ENCODE results near the gene ZCCHC7.

Gene ZCCHC7

DNA sequence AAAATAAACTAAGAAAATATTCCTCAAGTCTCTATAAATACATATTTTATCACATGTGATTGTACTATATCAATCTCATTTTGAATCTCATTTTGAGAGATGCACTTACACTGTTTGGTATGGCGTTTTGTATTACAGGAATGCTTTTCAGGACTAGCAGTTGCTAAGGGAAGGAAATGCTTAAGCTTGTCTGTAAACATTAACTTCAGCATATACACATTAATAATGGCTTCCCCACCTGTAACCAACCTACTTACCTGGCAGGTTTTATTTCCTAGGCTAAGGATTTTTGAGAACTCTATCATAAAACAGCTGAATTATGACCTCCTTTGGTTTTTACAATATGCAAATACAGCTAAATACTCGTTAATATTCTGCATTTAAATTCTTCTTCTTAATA, 161.2 kb downstream of the ZCCHC7 start:
- TF ChIP-seq, protein P1, sequence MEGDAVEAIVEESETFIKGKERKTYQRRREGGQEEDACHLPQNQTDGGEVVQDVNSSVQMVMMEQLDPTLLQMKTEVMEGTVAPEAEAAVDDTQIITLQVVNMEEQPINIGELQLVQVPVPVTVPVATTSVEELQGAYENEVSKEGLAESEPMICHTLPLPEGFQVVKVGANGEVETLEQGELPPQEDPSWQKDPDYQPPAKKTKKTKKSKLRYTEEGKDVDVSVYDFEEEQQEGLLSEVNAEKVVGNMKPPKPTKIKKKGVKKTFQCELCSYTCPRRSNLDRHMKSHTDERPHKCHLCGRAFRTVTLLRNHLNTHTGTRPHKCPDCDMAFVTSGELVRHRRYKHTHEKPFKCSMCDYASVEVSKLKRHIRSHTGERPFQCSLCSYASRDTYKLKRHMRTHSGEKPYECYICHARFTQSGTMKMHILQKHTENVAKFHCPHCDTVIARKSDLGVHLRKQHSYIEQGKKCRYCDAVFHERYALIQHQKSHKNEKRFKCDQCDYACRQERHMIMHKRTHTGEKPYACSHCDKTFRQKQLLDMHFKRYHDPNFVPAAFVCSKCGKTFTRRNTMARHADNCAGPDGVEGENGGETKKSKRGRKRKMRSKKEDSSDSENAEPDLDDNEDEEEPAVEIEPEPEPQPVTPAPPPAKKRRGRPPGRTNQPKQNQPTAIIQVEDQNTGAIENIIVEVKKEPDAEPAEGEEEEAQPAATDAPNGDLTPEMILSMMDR (IDR thresholded peaks at IDR 0.05; ENCODE audit: low read depth, low read length, missing control alignments): no peak
- no peak overlapping the region for H3K4me3 ChIP-seq (replicated peaks; ENCODE audit: low read depth, low read length)
- DNase-seq (ENCODE audit: extremely low read depth, low read depth): no peak

DNA sequence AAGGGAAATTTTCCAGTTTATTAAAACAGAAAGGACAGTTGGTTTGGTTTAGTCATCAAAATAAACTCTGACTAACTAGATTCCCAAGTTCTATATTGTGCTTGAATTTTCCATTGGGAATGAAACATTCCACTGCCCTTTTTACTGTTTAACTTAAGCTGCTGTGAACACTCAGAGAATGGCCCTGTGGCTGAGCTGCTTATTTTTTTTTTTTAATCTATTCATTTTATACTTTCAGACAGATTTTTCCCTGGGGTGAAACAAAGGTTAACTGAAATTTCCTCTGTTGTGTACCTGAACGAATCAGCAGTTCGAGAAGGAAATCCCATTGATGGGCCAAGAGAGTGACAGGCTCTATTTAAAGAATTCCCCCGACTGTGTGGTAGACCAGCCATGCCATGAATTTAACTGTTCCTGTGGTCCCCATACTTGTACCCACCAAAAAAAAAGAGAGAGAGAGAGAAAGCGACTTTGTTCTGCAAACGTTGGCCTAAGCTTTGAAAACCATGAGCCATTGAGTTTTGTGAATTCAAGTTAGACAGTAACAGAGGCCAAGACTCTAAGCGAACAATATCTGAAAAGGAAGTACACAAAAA, 163.5 kb downstream of the ZCCHC7 start:
- TF ChIP-seq, protein P1 (IDR thresholded peaks at IDR 0.05; ENCODE audit: low read depth, low read length, missing control alignments): no peak
- DNase-seq (ENCODE audit: extremely low read depth, low read depth): no peak
- no peak overlapping the region for H3K4me3 ChIP-seq (replicated peaks; ENCODE audit: low read depth, low read length)

DNA sequence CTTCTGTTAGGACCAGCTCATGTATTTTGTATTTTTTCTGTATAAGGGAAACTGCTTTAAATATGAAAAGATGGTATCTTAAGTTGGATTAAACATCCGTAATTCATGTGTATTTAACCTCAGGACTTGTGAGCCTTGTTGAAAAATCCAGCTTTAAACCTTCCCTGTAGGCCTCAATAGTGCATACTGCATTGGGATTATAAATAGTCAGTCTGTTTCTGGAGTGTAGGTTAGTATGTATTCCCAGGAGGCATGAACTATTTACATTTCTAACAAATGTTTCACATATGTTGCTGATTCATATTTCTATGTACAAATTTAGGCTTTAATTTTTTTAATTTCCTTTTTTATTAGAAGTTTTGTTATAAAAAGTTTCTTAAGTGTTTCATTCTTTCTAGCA, 164.3 kb downstream of the ZCCHC7 start:
- no peak for DNase-seq (ENCODE audit: extremely low read depth, low read depth)
- H3K4me3 ChIP-seq (replicated peaks; ENCODE audit: low read depth, low read length): no peak overlapping the region
- TF ChIP-seq, protein P1 (IDR thresholded peaks at IDR 0.05; ENCODE audit: low read depth, low read length, missing control alignments): no peak

DNA sequence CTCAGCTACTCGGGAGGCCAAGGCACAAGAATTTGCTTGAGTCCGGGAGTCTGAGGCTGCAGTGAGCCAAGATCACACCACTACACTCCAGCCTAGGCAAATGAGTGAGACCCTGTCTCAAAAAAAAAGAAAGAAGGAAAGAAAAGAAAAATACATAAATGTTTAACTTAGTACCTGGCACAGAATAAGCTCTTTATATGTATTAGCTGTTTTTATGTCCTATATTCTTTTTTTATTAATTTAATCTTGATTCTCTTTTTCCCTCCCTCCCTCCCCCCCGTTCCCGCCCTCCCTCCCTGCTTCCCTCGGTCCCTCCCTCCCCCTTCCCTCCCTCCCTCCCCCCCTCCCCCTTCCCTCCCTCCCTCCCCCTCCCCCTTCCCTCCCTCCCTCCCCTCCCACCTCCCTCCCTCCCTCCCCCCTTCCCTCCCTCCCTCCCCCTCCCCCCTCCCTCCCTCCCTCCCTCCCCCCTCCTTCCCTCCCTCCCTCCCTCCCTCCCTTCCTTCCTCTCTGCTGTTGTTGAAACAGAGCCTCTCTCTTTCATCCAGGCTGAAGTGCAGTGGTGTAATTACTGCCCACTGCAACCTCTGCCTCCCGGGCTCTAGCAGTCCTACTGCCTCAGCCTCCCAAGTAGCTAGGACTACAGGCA, 166.3 kb downstream of the ZCCHC7 start:
- no peak for DNase-seq (ENCODE audit: extremely low read depth, low read depth)
- TF ChIP-seq, protein P1 (IDR thresholded peaks at IDR 0.05; ENCODE audit: low read depth, low read length, missing control alignments): no peak
- no peak overlapping the region for H3K4me3 ChIP-seq (replicated peaks; ENCODE audit: low read depth, low read length)

DNA sequence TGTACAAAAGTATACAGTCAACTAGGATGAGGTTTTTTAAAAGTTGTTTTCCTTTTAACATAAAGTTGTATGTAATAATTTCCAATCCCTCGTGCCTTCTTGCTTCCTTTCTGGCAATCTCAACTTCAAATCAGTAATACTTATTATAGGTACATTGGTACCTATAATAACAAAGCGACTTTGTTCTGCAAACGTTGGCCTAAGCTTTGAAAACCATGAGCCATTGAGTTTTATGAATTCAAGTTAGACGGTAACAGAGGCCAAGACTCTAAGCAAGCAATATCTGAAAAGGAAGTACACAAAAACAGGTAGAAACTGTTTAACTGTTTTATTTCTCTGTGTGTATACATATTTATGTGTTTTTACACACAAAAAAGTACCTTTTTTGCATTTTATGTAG, 166.9 kb downstream of the ZCCHC7 start:
- TF ChIP-seq, protein P1 (IDR thresholded peaks at IDR 0.05; ENCODE audit: low read depth, low read length, missing control alignments): no peak
- H3K4me3 ChIP-seq (replicated peaks; ENCODE audit: low read depth, low read length): no peak overlapping the region

DNA sequence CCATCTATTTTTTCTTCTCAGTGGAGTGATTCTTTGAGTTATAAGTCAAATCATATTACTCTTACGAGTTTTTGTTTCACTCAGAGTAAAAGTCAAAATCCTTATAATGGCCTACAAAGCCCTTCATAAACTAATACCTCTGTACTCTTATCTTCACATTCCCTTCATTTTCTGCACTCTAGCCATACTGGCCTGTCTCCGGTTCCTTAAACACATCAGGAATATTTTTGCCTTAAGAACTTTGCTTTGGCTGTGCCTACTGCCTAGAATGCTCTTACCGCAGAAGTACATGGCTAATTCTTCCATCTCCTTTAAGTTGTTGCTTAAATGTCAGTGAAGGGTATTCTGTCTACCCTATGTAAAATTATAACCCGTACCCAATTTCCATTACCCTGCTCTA, 169.3 kb downstream of the ZCCHC7 start:
- DNase-seq (ENCODE audit: extremely low read depth, low read depth): no peak
- no peak overlapping the region for H3K4me3 ChIP-seq (replicated peaks; ENCODE audit: low read depth, low read length)
- TF ChIP-seq, protein P1 (IDR thresholded peaks at IDR 0.05; ENCODE audit: low read depth, low read length, missing control alignments): no peak

More for the DNA sequence above, 166.9 kb downstream of the ZCCHC7 start:
- DNase-seq (ENCODE audit: extremely low read depth, low read depth): no peak
